Endothelial cell of umbilical vein (primary cell): ENCODE measurements around the gene COPE. TPM values are rescaled to one million over a fixed set of nuclear protein-coding genes. Genes with fewer than 3 reads are reported as not detected.

Experiments used
- BruUV-seq: library from RNA; stranded (reverse); fragments of 400-500 nt; replicated peaks from 2 replicates; lab custom pipeline; 2021; lab: Mats Ljungman, UMichigan
- CTCF ChIA-PET: fragments of 300-600, 350-600 bp; sonication (Branson Sonifier 250); formaldehyde crosslinking; loops from one replicate; lab custom pipeline; 2021; ENCODE audit warnings: antibody characterized with exemption, inconsistent platforms; lab: Charles Lee
- POLR2A ChIA-PET: fragments of 300-600, 350-600 bp; sonication (Branson Sonifier 250); formaldehyde crosslinking; loops from one replicate; lab custom pipeline; 2021; ENCODE audit warnings: antibody characterized with exemption, inconsistent platforms; lab: Charles Lee
- DNase-seq: peaks from one replicate; pipeline ENCODE4 v3.0.0-alpha.2; 2011; ENCODE audit warnings: low read depth, low spot score
- FAIRE-seq: peaks from 2 replicates; lab custom pipeline; 2011; peaks lifted over from hg19 to GRCh38; lab: Jason Lieb, UNC
- H2AFZ ChIP-seq: 2 replicates; pipeline ENCODE4 v1.6.0; 2012; ENCODE audit warnings: low read depth, low read length, control low read depth, inconsistent platforms
- H3K27ac ChIP-seq: 2 replicates; pipeline ENCODE4 v1.5.1; 2011; ENCODE audit warnings: low read depth, mild to moderate bottlenecking, control low read depth, low read length, moderate library complexity; ENCODE audit not compliant: insufficient read depth
- H3K27me3 ChIP-seq, 2 experiments: 2 replicates each; pipeline versions ENCODE4 v1.6.0 to v1.6.1; 2011; ENCODE audit warnings: low read length in 2 of 2, mixed read lengths in 1 of 2; ENCODE audit not compliant: control insufficient read depth in 2 of 2, insufficient read depth in 2 of 2
- H3K36me3 ChIP-seq, 2 experiments: 2 replicates in 1 of 2; 3 replicates in 1 of 2; pipeline ENCODE4 v1.5.1; 2011; ENCODE audit warnings: low read length in 2 of 2, mild to moderate bottlenecking in 1 of 2, moderate library complexity in 1 of 2; ENCODE audit not compliant: control insufficient read depth in 2 of 2, insufficient read depth in 2 of 2; ENCODE audit errors: extremely low read depth in 1 of 2
- H3K4me1 ChIP-seq: 3 replicates; pipeline ENCODE4 v1.5.1; 2011; ENCODE audit warnings: mild to moderate bottlenecking, low read length; ENCODE audit not compliant: control insufficient read depth, insufficient read depth; ENCODE audit errors: extremely low read depth
- H3K4me2 ChIP-seq: 2 replicates; pipeline ENCODE4 v1.6.1; 2011; ENCODE audit warnings: low read length, control low read depth, mixed read lengths; ENCODE audit not compliant: insufficient read depth
- H3K4me3 ChIP-seq, 3 experiments: fragments of 200-600 bp in 1 of 3; sonication (generic), shearing (Covaris generic) in 1 of 3; replicated peaks in 1 of 3; 2 replicates each; pipeline ENCODE4 v1.5.1; 2011 to 2016; ENCODE audit warnings: control low read depth in 3 of 3, low read length in 3 of 3, mild to moderate bottlenecking in 2 of 3, inconsistent platforms in 1 of 3, low read depth in 1 of 3, moderate library complexity in 1 of 3; ENCODE audit not compliant: insufficient read depth in 1 of 3
- H3K79me2 ChIP-seq: 2 replicates; pipeline ENCODE4 v1.6.0; 2012; ENCODE audit warnings: low read length, inconsistent platforms; ENCODE audit not compliant: control insufficient read depth, insufficient read depth
- H3K9ac ChIP-seq: replicated peaks from 2 replicates; pipeline ENCODE3; 2011; ENCODE audit warnings: low read length, control low read depth; ENCODE audit not compliant: insufficient read depth; ENCODE audit errors: extremely low read depth
- H3K9me1 ChIP-seq: replicated peaks from 3 replicates; pipeline ENCODE4 v1.6.0; 2011; ENCODE audit warnings: mild to moderate bottlenecking, low read length; ENCODE audit not compliant: control insufficient read depth, insufficient read depth; ENCODE audit errors: extremely low read depth
- H3K9me3 ChIP-seq: replicated peaks from 2 replicates; pipeline ENCODE4 v1.5.1; 2012; ENCODE audit warnings: low read length, inconsistent platforms; ENCODE audit not compliant: control insufficient read depth, insufficient read depth
- H4K20me1 ChIP-seq: replicated peaks from 2 replicates; pipeline ENCODE3; 2011; ENCODE audit warnings: mild to moderate bottlenecking, low read length; ENCODE audit not compliant: control insufficient read depth, insufficient read depth; ENCODE audit errors: extremely low read depth
- FOS ChIP-seq: IDR thresholded peaks from 2 replicates; pipeline ENCODE4 v1.6.1; 2011; ENCODE audit warnings: mild to moderate bottlenecking, low read length, moderate library complexity, borderline replicate concordance; ENCODE audit not compliant: insufficient read depth
- GATA2 ChIP-seq: IDR thresholded peaks from 2 replicates; pipeline ENCODE4 v1.7.0; 2011; ENCODE audit warnings: low read depth, mild to moderate bottlenecking, moderate library complexity, mixed read lengths, low read length; ENCODE audit not compliant: insufficient read length, insufficient read depth
- JUN ChIP-seq: IDR thresholded peaks from 2 replicates; pipeline ENCODE4 v1.6.1; 2011; ENCODE audit warnings: borderline replicate concordance, low read depth; ENCODE audit not compliant: insufficient read length, insufficient read depth
- MYC ChIP-seq: IDR thresholded peaks from one replicate; pipeline ENCODE4 v1.6.1; 2011; ENCODE audit warnings: mild to moderate bottlenecking, low read depth, low read length
- POLR2A ChIP-seq: IDR thresholded peaks from 2 replicates; pipeline ENCODE4 v1.6.1; 2012; ENCODE audit warnings: low read depth, mild to moderate bottlenecking, control low read depth, low read length
- dilution Hi-C: fragments of 300-500 bp; cut with MboI; formaldehyde crosslinking; loops from one replicate; pipeline ENCODE4 v1.15.0; 2019; ENCODE audit warnings: low sequenced_read_pairs; ENCODE audit not compliant: extremely low pct_ligation_motif_present
- intact Hi-C: fragments of 100-400 bp; cut with micrococcal nuclease; formaldehyde crosslinking; loops from one replicate; pipeline ENCODE4 v1.10.0; 2022
- polyA plus RNA-seq, 4 experiments: library from polyadenylated mRNA; depleted of rRNA in 3 of 4; stranded (reverse) in 3 of 4; unstranded in 1 of 4; fragments of >200 nt; gene quantifications; 2 replicates each; pipeline versions ENCODE4 v1.2.1 to v1.2.3, GENCODE V29; 2011 to 2012; ENCODE audit warnings: missing spikeins in 1 of 4
- total RNA-seq: library from RNA; stranded (reverse); gene quantifications from 2 replicates; pipeline ENCODE4 v1.2.3, GENCODE V29; 2021
- TF ChIP-seq, protein P1 (sequence below): IDR thresholded peaks from 2 replicates; pipeline ENCODE4 v1.6.1; 2011; ENCODE audit not compliant: insufficient read depth, insufficient read length
- TF ChIP-seq, protein P2 (sequence below), 2 donors: IDR thresholded peaks; 1 replicate in 1 of 2; 2 replicates in 1 of 2; pipeline ENCODE4 v1.5.1; 2011; ENCODE audit warnings: low read length in 2 of 2, mild to moderate bottlenecking in 2 of 2, moderate library complexity in 2 of 2, control low read depth in 1 of 2, inconsistent platforms in 1 of 2, low read depth in 1 of 2; ENCODE audit not compliant: insufficient read depth in 1 of 2; ENCODE audit errors: extremely low read depth in 1 of 2

The COPE gene
- total and polyA plus RNA-seq, 2 donors (not counting 3 experiments of a cell fraction or from before 2014, with no cell fraction given): 252 to 407 TPM

DNA sequence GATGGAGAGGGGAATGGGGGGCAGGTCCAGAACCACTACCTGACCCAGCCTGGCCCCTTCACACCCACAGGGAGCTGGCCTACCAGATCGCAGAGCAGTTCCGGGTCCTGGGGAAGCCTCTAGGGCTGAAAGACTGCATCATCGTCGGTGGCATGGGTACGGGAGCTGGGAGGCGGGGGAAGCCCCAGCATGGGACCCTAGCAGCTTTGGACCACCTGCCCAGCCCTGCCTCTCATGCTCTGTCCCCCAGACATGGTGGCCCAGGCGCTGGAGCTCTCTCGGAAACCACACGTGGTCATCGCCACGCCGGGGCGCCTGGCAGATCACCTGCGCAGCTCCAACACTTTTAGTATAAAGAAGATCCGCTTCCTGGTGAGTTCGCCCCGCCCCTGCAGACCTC is 2.4 kb upstream of the COPE start:
- BruUV-seq: no TSS peak
- ChIA-PET POLR2A (no interaction called here), CTCF (interaction anchor here (0.9 to 1.4 kb wide), 2 partner anchors 65 kb away, joined by 3 to 7 read pairs; no protein-coding TSS in a partner anchor)
- H3K4me1 ChIP-seq: peaks cover 13% of the 10 kb centered on the region
- H3K9me3 ChIP-seq: no peaks in the 10 kb centered on the region
- H2AFZ ChIP-seq: no peak overlapping the region
- H3K4me3 ChIP-seq: no peak overlapping the region
- H3K9me1 ChIP-seq: no peaks in the 10 kb centered on the region
- no peaks in the 10 kb centered on the region for H4K20me1 ChIP-seq
- H3K27ac ChIP-seq: no peak overlapping the region
- intact Hi-C loops: no loop called here
- H3K4me2 ChIP-seq: no peak overlapping the region
- no peaks in the 10 kb centered on the region for H3K27me3 ChIP-seq
- peaks cover 8 to 33% of the 10 kb centered on the region in 2 experiments for H3K36me3 ChIP-seq
- no peak for DNase-seq
- FAIRE-seq: no peak
- peaks cover 37% of the 10 kb centered on the region for H3K79me2 ChIP-seq
- TF ChIP-seq POLR2A: peak; percentile 35
- TF ChIP-seq, protein P1, sequence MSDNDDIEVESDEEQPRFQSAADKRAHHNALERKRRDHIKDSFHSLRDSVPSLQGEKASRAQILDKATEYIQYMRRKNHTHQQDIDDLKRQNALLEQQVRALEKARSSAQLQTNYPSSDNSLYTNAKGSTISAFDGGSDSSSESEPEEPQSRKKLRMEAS: no peak
- dilution Hi-C loops: no loop called here
- no peak overlapping the region for H3K9ac ChIP-seq

DNA sequence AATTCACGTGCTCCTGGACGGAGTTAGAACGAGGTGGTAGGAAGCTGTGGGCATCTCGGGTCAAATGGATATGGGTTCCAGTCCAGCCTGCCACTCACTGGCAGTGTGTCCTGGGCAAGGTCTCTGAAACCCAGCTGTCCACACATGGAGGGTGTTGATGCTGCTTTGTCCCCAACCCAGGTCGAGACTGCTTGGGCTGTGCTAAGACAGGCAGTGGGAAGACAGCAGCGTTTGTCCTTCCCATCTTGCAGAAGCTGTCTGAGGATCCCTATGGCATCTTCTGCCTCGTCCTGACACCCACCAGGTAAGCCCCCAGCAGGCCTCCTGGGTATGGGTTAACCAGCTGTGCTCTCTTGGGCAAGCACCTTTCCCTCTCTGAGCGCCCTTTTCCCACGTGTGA is 1.2 kb upstream of the COPE start:
- CTCF ChIA-PET: interaction anchor here (1.3 to 1.4 kb wide), 2 partner anchors 66 to 75 kb away, joined by 3 to 7 read pairs; no protein-coding TSS in a partner anchor
- dilution Hi-C loops: no loop called here
- Histone ChIP-seq H3K36me3 (peaks cover 8 to 26% of the 10 kb centered on the region in 2 experiments), H3K79me2 (peaks cover 41% of the 10 kb centered on the region), H4K20me1 (peaks cover 2% of the 10 kb centered on the region), H2AFZ (no peak overlapping the region), H3K9ac (peak overlapping the region; percentile 80), H3K9me1 (no peaks in the 10 kb centered on the region), H3K4me2 (peak overlapping the region; percentile 89), H3K27me3 (no peaks in the 10 kb centered on the region), H3K27ac (no peak overlapping the region), H3K4me1 (peaks cover 13% of the 10 kb centered on the region), H3K9me3 (no peaks in the 10 kb centered on the region), H3K4me3 (peak overlapping the region; percentile 70 to 96 (median 81))
- POLR2A ChIA-PET: no interaction called here
- no TSS peak for BruUV-seq
- intact Hi-C loops: no loop called here
- TF ChIP-seq, protein P1: no peak
- TF ChIP-seq GATA2: no peak
- TF ChIP-seq MYC: no peak
- no peak for TF ChIP-seq FOS
- no peak for TF ChIP-seq JUN
- TF ChIP-seq, protein P2, sequence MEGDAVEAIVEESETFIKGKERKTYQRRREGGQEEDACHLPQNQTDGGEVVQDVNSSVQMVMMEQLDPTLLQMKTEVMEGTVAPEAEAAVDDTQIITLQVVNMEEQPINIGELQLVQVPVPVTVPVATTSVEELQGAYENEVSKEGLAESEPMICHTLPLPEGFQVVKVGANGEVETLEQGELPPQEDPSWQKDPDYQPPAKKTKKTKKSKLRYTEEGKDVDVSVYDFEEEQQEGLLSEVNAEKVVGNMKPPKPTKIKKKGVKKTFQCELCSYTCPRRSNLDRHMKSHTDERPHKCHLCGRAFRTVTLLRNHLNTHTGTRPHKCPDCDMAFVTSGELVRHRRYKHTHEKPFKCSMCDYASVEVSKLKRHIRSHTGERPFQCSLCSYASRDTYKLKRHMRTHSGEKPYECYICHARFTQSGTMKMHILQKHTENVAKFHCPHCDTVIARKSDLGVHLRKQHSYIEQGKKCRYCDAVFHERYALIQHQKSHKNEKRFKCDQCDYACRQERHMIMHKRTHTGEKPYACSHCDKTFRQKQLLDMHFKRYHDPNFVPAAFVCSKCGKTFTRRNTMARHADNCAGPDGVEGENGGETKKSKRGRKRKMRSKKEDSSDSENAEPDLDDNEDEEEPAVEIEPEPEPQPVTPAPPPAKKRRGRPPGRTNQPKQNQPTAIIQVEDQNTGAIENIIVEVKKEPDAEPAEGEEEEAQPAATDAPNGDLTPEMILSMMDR (IDR thresholded peaks at IDR 0.05; ENCODE audit: extremely low read depth in 1 of 2, insufficient read depth in 1 of 2, low read depth in 1 of 2, low read length in 2 of 2): no peak
- no peak for DNase-seq
- no peak for FAIRE-seq
